TTC549 (cell line): ENCODE measurements around the gene RPSA.
"Not testable (repeated sequence)": the region's sequence is repeated elsewhere in the genome, so short reads cannot be mapped to it uniquely, and the experiment has no call there.

Experiments used
- FAIRE-seq: peaks from 2 replicates; lab custom pipeline; 2012; peaks lifted over from hg19 to GRCh38; lab: Jason Lieb, UNC

Gene RPSA

DNA sequence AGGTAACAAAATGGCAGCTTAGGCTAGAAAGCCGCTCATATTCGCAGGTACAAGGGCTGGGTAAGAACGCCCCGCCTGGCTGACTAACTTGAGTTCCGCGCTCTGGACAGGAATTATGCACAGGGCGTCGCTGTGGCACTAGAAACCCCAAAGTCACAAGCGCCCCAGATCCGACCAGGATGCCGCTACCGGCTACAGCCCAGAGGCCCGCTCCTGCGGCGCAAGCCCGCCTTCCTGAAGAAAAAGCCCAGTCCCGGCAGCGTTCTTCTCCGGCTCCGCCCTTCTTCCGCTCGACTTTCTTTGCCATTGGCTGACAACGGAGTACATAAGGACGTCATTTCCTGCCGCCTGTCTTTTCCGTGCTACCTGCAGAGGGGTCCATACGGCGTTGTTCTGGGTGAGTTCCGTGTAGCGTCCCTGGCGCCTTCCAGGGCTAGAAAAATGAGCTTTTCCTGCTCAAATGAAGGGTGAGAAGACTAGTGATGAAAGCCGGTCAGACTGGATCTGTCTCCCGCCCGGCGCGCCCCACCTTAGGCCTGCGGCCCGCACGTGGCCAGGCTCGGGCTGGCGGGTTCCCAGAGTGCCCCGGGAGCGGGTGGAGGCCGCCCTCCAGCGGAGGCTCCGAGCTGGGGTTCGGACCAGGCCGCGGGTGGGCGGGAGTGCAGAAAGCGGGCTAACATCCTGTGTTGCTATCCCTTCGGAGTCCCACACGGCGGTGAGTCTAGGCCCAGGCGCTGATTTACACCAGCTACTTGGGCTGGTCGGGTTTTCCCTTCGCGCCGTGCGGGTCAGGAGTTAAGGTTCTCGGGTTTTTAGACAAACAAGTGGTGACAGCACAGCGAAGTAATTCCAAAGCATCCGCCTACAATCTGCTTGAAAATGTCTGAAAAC lies at the start of gene RPSA:
Gene RPSA (plus strand): TSS at position 353 of the 891 bp plus-strand sequence. CDS start 934 bp downstream, outside the sequence.
- peak; percentile 79 for FAIRE-seq

DNA sequence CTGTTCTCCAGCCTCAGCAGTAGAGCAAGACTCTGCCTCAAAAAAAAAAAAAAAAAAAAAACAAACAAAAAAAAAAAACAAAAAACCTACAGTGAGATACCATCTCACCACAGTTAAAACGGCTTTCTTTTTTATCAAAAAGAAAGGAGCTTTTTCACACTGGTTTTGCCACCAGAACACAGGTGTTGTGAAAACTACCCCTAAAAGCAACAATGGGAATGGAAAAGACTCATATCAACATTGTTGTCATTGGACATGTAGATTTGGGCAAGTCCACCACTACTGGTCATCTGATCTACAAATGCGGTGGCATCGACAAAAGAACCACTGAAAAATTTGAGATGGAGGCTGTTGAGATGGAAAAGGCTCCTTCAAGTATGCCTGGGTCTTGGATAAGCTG lies 48.2 kb upstream of the RPSA start:
- FAIRE-seq: no peak

DNA sequence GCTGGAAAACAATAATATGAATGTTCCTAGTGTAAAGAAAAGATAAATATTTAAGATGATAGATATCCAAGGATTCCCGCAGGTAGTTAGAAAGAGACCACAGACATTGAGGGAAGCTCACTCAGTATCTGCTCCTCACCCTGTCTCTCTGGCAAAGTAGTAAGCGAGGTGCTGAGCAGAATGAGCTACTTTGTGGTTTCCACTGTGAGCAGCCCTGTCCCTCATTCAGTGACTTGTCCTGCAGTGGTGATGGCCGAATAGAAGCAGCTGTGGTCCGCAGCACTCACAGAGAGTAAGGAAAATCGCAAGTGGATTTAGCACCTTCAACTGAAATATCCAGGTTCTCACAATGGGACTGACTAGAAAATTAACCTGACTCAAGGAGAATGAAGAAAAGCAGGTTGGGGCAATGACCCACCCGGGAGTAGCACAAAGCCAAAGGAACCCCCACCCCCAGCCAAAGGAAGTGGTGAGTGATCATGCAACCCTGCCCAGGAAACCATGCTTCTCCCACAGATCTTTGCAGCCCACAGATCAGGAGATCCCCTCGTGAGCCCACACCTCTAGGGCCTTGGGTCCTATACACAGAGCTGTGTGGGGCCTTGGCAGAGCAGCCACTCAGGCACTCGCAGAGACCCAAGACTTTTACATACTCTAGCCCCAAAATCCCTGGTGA lies 45.1 kb upstream of the RPSA start:
- FAIRE-seq: no peak

DNA sequence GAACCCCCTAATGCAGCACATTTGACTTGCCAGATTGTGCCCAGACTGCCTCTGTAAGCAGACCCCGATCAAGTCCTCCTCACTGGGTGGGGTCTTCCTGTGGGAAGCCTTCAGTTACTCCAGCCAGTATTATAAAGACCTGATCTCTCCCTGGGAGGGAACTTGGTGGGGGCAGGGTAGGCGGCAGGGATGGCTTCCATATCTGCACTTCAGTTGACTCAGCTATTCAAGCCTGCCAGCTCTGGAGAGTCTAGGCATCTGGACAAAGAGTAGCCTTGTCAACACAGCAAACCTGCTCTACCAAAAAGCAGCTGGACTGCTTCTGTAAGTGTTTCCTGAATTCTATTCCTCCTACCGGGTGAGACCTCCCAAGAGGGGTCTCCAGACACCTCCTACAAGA lies 44.3 kb upstream of the RPSA start:
- no peak for FAIRE-seq

DNA sequence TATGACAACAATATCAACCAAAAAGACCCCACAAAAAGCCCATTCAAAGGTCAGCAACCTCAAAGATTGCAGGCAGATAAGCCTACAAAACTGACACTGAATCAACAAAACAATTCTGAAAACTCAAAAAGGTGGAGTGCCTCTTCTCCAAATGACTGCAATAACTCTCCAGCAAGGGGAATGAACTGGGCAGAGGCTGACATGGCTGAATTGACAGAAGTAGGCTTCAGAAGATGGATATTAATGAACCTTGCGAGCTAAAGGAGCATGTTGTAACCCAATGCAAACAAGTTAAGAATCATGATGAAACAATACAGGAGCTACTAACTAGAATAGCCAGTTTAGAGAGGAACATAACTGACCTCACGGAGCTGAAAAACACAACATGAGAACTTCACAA lies 43.7 kb upstream of the RPSA start:
- no peak for FAIRE-seq

DNA sequence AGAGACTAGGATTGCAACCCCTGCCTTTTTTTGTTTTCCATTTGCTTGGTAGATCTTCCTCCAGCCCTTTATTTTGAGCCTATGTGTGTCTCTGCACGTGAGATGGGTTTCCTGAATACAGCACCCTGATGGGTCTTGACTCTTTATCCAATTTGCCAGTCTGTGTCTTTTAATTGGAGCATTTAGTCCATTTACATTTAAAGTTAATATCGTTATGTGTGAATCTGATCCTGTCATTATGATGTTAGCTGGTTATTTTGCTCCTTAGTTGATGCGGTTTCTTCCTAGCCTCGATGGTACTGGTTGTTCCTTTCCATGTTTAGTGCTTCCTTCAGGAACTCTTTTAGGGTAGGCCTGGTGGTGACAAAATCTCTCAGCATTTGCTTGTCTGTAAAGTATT lies 36.1 kb upstream of the RPSA start:
- not testable (repeated sequence) for FAIRE-seq

DNA sequence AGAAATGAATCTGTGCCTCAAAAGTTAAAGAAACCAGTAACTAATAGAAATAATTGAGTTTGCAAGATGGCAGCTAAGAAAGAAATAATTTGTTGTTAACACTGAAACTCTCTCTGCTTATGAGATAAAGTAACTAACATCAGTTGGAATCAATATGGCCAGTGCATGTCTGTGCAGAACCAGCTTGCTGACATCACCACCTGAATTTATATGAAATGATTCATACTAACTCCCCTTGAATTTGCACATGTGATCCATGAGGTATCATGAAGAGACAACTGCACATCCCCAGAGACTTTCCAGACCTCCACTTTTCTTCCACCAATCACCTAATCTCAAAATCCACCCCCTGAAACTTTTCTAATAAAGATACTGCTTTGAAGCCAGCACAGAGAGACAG lies 33.7 kb upstream of the RPSA start:
- no peak for FAIRE-seq

DNA sequence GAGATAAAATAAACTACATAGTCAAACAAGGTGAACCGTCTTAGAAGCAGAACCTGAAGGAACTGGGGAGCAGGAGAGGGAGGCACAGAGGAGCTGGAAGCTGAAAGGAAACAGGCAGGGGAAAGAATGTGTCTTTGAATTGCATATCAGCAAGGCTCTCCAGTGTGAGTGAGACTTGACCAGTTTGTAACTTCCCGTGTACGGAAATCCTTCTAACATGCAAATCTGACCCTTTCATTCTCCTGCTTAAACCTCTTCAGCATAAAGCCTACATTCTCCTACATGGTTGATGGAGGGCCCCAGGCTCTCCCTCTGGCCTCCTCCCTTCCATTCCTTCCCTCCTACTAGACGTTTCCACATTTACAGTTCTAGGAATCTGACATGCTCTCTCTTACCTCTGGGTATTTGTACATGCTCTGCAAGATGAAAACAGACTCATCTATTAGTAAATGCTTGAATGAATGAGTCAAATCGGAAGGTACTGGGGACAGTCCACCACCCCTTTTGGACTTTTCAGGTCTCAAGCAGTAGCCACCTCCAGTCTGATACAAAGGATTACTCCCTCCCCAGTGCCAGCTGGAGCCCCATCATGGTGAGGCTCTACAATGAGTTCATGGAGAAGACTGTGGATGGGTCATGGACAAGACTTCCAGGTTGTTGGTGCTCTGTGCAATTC lies 29.4 kb upstream of the RPSA start:
- no peak for FAIRE-seq

DNA sequence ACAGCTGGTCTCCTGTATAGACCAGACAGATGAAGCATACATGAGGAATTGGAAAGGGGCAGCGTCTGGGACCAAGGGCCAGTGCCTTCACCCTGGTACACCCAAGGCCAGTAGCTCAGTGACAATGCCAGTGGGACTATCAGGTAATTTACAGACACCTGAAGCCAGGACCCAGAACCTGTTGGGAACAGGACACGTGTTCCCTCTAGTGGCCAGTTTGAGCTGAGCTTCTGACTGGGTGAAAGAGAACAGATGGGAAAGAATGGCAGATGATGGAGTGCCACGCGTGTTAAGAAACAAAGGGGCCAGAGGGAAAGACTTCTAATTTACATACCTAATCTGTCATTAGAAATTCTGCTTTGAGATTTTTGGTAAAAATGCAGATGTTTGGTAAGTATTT lies 28.4 kb upstream of the RPSA start:
- FAIRE-seq: no peak

DNA sequence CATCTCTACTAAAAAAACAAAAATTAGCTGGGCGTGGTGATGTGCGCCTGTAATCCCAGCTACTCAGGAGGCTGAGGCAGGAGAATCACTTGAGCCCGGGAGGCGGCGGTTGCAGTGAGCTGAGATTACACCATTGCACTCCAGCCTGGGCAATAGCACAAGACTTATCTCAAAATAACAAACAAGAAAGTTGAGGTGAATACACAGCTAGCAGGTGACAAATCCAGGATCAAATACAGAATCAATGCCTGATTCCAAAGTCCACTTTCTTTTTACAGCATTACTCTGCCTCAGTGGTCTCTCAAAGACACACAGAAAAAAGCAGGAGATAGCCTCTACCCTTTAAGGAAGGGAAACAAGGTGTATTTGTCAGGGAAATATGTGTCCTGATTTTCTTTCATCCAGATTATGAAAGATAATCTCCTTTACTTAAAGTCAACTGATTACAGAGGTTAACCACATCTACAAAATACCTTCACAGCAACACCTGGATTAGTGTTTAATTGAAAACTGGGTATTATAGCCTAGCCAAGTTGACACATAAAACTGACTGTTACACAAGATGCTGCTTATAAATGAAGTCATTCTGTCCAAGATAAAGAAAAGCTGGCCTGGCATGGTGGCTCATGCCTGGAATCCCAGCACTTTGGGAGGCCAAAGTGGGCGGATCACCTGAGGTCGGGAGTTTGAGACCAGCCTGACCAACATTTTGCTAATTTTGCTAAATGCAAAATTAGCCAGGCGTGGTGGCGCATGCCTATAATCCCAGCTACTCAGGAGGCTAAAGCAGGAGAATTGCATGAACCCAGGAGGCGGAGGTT lies 27.4 kb upstream of the RPSA start:
- FAIRE-seq: no peak

DNA sequence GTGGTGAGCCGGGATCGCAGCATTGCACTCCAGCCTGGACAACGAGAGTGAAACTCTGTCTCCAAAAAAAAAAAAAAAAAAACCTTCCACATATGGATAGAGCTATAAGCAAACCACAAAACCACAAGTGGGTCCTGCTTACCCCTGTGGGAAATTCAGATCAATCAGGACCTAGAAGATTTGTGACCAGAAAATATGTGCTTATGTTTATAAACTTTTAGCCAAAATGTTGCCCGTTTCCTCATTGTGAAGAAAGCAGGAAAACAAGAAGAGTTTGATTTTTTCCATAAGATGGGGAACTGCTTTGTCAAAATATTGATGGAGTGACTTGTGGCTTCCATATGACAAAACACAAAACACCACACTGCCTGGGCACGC lies 26.8 kb upstream of the RPSA start:
- no peak for FAIRE-seq

DNA sequence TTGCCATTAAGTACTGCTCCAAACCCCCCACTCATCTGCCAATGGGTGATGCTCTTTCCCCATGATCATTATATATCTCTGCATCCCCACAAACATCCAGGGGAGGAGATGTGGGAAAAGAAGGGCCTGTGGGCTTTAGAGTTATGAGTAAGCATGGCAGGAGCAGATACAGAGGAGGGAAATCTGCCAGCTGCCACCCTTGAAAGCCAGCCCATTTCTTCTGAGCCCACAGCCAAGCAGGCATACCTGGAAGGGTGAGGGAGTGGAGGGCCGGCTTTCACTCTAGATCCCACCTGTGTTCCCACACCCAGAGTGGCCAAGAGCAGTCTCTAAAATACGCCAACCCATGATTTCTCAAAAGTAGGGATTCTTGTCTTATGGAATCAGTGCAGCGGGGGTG lies 25.1 kb upstream of the RPSA start:
- FAIRE-seq: no peak

DNA sequence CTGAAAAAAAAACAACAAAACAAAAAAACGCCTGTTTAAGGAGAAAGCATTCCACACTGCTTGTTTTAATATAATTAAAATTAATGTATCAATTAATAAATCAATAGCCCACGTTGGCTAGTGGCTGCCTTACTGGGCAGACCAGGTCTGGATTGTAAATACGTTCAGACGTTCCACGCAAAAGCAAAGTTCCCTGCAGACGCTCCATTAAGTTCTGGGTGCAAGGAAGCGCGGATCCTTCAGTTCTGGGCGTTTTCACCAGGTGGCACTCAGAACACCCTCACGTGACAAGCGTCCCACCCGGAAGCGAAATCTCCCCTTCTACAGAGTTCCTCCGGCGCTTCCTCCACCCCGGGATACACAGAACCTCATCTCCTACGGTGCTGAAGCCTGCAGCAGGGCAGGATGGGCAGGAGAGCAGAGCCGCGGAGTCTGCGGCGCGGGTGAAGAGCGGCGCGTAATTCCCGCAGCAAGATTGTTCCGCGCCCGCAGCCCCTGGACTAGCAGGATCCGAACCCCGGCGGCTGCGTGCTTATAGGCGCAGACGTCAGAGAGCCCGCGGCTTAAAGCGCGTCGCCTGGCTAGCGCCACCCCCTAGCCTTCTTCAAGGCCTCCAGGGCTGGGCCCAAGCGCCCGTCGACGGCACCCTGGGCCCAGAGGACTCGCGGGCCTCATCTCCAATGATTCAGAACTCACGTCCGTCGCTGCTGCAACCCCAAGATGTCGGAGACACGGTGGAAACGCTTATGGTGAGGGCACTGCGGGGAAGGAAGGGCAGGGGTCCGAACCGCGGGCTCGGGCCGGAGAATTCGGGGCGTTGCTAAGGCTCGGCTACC lies 23.3 kb upstream of the RPSA start, which contains the start of gene SLC25A38:
Gene SLC25A38 (plus strand): TSS at position 326 of the 836 bp plus-strand sequence. CDS start 355 bp downstream, at position 681.
- no peak for FAIRE-seq

DNA sequence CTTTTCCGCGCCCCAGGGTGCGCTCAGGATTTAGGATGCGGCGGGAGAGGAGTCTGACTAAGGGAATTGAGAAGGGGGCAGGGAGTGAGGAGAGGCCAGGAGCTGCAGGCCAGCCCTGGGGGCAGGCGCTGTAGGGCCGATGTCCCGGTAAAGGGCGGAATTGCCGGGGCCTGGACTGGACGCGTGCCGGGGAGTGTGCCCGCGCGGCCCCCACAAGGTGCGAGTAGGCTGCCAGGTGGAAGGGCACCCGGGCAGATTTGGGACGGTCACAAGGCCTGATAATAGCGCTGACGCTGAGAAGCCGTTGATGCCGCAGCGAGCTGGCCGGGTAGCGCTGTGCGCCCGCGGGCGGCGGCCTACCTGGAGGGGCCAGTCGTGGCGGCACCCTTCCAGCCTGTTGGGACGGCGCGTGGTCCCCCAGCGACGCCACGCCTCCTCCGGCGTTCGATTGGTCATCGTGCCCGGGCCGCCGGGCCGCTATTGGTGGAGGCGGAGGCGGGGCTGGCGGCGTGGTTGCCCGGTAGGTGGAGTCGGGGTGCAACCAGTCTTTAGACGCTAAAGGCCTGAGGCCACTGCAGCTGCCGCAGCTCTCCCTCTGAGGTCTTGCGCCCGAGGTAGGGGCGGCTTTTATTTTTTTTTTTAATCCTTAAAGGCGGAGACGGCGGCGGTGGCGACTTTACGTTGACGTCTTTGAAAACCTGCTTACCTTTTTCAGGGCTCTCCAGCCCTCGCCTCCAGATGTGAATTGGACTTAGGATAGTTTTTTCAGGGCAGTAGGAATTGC lies 22.4 kb upstream of the RPSA start:
- peak; percentile 9 for FAIRE-seq

DNA sequence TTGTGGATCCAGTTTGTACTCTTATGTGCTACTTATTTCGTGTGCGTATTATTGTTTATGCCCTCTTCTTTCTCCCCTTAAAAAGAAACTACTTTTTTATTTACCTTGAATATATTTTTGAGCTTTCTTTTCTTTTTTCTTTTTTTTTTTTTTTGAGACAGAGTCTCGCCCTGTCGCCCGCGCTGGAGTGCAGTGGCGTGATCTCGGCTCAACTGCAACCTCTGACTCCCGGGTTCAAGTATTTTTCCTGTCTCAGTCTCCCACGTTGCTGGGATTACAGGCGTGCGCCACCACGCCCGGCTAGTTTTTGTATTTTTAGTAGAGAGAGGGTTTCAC lies 21.9 kb upstream of the RPSA start:
- FAIRE-seq: no peak

DNA sequence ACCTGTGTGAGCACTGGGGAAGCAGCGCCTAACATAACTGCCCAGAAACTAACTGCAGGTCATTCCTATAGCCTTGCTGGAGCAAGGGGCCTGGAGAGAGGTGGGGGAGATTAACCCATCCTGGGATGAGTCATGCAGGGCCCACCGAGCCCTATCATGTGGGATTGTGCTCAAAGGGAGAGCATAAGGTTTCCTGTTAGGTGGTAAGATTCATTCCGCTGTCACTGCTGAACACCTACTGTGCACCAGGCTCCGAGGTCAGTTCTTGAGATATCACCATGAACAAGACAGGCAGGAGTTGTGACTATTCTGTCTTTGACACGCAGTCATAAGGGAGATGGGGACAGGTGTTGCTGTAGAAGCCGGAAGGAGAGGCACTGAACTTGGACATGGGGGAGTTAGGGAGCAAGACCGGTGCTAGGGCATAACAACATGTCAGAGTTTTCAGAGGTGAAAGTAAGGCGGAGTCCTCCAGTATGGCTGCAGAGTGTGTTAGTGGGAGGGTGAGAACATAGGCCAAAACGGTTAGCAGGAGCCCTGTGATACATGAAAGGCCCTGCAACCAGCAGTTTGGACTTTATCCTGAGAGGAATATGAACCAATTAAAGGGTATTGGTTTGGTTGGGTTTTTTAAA lies 20.9 kb upstream of the RPSA start:
- no peak for FAIRE-seq

DNA sequence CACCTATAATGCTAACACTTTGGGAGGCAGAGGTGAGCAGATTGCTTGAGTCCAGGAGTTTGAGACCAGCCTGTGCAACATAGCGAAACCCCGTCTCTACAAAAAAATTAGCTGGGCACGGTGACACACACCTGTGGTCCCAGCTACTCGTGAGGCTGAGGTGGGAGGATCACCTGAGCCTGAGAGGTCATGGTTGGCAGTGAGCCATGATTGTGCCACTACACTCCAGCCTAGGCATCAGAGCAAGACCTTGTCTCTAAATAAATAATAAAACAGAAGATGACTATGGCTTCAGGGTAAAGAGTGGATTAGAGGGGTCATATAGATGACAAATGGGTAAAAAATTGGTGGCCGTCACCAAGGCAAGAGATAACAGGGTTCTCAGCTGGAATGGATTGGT lies 20.2 kb upstream of the RPSA start:
- no peak for FAIRE-seq

DNA sequence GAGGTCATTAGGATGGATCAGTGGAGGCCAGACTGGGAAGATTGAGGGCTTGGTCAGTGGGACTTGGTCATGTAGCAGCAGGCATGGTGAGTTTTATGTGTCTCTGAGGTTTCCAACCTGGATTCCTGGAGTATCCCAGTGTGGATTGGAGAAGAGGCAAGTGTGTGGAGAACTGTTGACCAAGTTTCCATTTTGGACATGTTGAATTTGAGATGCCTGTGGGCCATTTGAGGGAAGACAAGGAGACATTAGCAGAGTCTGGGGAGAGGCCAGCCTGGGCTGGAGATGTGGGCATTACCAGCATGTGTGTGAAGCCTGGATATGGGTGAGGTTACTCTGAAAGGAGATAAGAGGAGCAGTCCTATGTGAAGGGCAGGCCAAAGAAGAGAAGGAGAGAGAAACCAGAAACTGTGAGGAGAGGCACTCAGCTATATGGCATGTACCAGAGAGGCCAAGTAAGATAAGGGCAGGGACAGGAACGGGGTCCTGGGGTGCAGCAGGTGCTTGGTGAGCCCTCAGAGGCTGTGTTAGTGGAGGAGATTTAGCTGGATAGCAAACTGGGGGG lies 19.0 kb upstream of the RPSA start:
- FAIRE-seq: no peak

DNA sequence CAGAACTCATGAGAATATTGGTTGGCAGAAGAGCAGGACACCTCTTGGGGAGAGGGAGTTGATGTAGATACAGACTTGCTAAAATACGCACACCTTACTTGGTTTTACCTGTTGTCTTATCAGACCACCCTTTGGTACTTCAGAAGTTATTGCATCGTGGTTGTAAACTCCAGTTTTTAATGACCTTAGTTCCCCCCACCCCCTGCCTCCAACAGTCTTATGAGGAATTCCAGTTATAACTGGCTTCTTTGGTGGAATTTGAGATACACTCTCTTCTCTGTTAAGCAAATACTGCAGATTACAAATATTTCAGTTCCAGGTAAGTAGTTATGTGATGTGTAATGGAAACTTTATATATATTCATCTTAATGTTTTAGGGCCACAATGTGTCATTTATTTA lies 18.4 kb upstream of the RPSA start:
- FAIRE-seq: no peak

DNA sequence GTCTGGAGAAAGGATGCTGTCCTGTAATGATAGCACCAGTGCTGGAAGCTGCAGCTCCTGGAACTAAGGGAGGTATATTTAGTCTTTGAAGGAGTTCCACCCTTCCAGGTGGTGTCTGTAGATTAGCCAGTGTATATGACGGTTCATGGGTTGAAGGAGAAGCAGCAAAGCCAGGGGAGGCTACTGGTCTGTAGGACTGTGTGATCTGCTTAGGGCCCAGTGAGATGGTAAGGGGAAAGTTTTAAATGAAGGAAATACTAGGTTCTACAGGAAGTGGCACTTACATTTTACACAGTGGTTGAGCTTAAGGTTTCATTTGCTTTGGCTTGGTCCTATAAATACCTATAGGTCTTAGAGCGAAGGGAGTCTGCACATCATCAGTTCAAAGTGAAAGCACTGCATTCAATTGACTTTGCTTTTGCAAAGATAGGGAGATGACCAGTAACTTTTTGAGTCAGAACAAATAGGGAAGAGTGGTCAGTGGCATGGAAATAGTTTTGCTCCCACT lies 17.7 kb upstream of the RPSA start:
- no peak for FAIRE-seq
